ENCODE measurements around the gene EIF4E1B.

- no peak for TF ChIP-seq POU2F2 (IDR thresholded peaks at IDR 0.05; ENCODE audit: low read depth, low read length)
- no peak for TF ChIP-seq POLR2A (IDR thresholded peaks at IDR 0.05; ENCODE audit: low read depth, low read length)
- TF ChIP-seq TAF1 (IDR thresholded peaks at IDR 0.05; ENCODE audit: low read depth, low read length): no peak
- TF ChIP-seq POLR2AphosphoS5 (IDR thresholded peaks at IDR 0.05; ENCODE audit: low read depth, low read length): no peak
- no peak for TF ChIP-seq SPI1 (IDR thresholded peaks at IDR 0.05; ENCODE audit: low read depth, low read length)
- TF ChIP-seq PAX5 (IDR thresholded peaks at IDR 0.05; ENCODE audit: insufficient read depth, low read length, severe bottlenecking): no peak
These were observed 10.0 kb upstream of the EIF4E1B start for GRCh38 chr5:176620333-176620981.
